HG02981 (cell line): ENCODE results near the gene OBSL1.

Experiments used
- ATAC-seq: cut with Tn5 transposase; IDR thresholded peaks from one replicate; pipeline ENCODE4 v1.9.1; 2021; ENCODE audit warnings: mild to moderate bottlenecking, moderate library complexity; ENCODE audit not compliant: unreplicated experiment

The OBSL1 gene

DNA sequence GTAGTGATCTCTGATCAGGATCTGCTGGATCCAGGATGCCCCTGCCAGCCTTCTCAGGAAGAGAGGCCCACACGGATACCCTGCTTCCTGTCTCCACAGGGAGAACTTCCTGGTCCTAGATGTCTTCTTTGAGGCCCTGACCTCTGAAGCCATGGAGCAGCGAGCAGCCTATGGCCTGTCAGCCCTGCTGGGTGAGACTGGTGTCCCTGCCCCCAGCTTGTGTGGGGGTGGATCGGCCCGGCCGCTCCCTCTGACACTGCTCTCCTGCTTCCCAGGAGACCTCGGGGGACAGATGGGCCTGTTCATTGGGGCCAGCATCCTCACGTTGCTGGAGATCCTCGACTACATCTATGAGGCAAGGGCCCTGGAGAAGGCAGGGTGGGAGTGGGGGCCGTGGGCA is 34.4 kb downstream of the OBSL1 start:
- no peak for ATAC-seq

GRCh38 chr2:219536425-219536824 is 34.9 kb downstream of the OBSL1 start:
- no peak for ATAC-seq

GRCh38 chr2:219533930-219534661 is 37.2 kb downstream of the OBSL1 start:
- no peak for ATAC-seq

- ATAC-seq, result no peak
Measured at GRCh38 chr2:219532378-219532649, 39.0 kb downstream of the OBSL1 start.

DNA sequence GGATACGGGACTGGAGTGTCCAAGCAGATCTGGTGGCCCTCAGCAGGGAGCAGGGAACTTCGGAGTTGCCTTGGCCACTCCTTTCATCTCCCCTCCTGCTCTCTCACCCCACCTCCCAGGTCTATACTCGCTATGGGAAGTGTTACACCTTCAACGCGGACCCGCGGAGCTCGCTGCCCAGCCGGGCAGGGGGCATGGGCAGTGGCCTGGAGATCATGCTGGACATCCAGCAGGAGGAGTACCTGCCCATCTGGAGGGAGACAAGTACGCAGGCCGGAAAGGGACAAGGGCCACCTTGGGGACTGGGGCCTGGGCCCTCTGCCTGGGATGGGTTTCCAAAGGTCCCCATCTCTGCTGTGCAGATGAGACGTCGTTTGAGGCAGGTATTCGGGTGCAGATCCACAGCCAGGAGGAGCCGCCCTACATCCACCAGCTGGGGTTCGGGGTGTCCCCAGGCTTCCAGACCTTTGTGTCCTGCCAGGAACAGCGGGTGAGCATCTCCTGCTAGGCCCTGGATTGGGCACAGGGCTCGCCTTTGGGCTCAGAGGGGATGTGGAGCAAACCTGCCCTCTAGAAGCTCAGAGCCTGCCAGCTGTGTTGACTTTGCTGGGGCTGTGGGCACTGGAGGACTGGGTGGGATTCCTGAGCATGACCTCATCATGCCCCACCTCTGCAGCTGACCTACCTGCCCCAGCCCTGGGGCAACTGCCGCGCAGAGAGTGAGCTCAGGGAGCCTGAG is 39.5 kb downstream of the OBSL1 start:
- no peak for ATAC-seq

- peak; percentile 85 for ATAC-seq
Measured at GRCh38 chr2:219530048-219530963, 41.0 kb downstream of the OBSL1 start.

DNA sequence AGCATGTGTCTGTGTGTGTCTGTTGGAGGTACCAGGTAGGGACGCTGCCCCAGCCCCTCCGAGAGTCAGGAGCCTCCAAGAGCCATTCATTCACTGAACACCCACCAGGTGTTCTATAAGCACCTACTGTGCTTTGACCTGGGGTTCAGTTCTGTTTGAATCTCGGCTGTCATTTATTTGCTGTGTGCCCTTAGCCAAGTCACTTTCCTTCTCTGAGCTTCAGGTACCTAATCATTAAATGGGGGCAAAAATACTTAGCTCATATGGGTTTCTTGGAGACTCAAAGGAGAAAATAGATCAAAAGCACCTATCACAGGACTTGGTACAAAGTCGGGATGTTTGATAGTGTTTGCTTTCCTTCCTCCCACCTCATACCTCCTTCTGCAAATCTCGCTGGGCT is 43.9 kb downstream of the OBSL1 start:
- no peak for ATAC-seq

DNA sequence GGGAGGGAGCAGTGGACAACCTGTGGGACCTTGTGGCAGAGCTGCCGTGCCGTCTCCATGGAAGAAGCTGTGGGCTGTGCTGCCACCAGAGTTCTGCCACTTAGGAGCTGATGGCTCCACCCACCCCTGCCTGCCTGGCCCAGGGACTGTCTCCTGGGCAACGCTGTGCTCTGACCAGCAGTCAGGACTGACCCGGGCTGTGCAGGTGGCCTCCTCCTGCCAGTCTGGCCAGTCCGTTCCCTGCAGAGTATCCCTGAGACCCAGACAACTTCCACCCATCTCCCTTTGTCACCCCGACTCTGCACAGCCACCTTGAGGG is 44.3 kb downstream of the OBSL1 start:
- no peak for ATAC-seq

- ATAC-seq, result no peak
Measured at GRCh38 chr2:219526320-219527075, 44.8 kb downstream of the OBSL1 start.

- ATAC-seq, result no peak
Measured at GRCh38 chr2:219525533-219526232, 45.7 kb downstream of the OBSL1 start.

- no peak for ATAC-seq
Measured at GRCh38 chr2:219524817-219525216, 46.5 kb downstream of the OBSL1 start.

- ATAC-seq, result no peak
Measured at GRCh38 chr2:219523031-219523671, 48.2 kb downstream of the OBSL1 start.

DNA sequence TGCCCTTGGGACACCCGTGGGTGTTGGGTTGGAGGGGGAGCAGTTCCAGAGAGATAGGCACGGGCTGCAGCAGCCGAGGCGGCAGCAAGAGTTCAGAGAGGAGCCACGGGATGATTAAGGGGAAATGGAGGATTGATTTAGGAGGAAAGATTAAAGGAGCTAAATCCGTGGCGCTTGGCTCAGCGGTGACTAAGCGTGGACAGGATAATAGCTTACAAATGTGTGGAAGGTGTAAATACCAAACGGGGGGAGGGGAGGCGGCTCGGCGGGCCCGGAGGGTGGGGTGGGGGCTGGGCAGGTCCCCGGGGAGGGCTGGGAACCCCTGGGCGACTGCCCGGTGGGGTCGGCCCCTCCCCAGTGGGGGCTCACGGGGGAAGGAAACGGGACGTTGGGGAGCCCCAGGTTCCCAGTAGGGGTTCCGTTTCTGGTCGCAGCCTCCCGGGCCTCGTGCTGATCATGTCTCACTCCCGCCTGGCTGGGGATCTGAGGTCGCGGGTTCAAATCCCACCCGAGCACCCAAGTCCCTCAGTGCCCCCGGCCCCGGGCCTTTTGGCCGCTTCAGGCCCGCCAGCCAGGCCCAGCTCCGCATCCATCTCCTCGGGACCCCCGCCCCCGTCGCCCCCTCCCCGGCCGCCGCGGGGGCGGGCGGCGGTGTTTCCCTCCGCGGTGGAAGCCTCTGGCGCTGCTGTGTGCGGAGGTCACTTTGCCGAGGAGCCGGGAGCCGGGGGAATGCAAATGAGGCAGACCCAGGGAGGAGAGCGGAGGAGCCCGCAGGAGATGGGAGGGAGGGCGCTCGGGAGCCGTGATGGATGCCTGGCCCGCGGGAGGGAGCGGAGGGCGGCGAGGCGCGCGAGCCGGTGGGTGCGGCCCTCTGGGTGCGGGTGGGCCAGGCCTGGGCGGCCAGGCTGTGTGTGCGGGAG is 49.0 kb downstream of the OBSL1 start:
- no peak for ATAC-seq

GRCh38 chr2:219521066-219521880 is 50.1 kb downstream of the OBSL1 start:
- ATAC-seq, result no peak

- no peak for ATAC-seq
Measured at GRCh38 chr2:219520079-219520478, 51.3 kb downstream of the OBSL1 start.

- no peak for ATAC-seq
Measured at GRCh38 chr2:219519526-219519916, 51.8 kb downstream of the OBSL1 start.

GRCh38 chr2:219517954-219518778 is 53.2 kb downstream of the OBSL1 start:
- no peak for ATAC-seq
